PC-9 (cell line): Measurements from ENCODE around the gene NECAP2. TPM values are rescaled to one million over a fixed set of nuclear protein-coding genes. Genes with fewer than 3 reads are reported as not detected.

Source experiments
- BruUV-seq: library from RNA; stranded (reverse); fragments of 400-500 nt; replicated peaks from 2 replicates; lab custom pipeline; 2021; lab: Mats Ljungman, UMichigan
- CTCF ChIA-PET: fragments of 300-600 bp; sonication (Branson Sonifier 250); formaldehyde crosslinking; loops from one replicate; lab custom pipeline; 2022; ENCODE audit warnings: antibody characterized with exemption; lab: Charles Lee
- POLR2A ChIA-PET: fragments of 300-600 bp; sonication (Branson Sonifier 250); formaldehyde crosslinking; loops from one replicate; lab custom pipeline; 2022; ENCODE audit warnings: antibody characterized with exemption; ENCODE audit not compliant: unreplicated experiment; lab: Charles Lee
- DNase-seq, 2 experiments: peaks; one replicate each; pipeline versions ENCODE4 v3.0.0 to v3.0.0-alpha.2; 2015 to 2022; ENCODE audit warnings: mixed read lengths in 1 of 2
- H2AFZ ChIP-seq: fragments of 200-600 bp; sonication (generic); 2 replicates; pipeline ENCODE4 v1.8.1; 2017; ENCODE audit warnings: antibody characterized with exemption
- H3F3A ChIP-seq: fragments of 200-600 bp; sonication (generic); 2 replicates; pipeline ENCODE4 v1.8.1; 2017; ENCODE audit warnings: antibody characterized with exemption, mild to moderate bottlenecking, low read depth; ENCODE audit not compliant: insufficient read depth
- H3K27ac ChIP-seq: fragments of 200-600 bp; sonication (generic); 2 replicates; pipeline ENCODE4 v1.6.1; 2016; ENCODE audit warnings: mixed run types
- H3K27me3 ChIP-seq: fragments of 200-600 bp; sonication (generic); 2 replicates; pipeline ENCODE4 v1.6.1; 2016; ENCODE audit warnings: low read depth, mixed run types; ENCODE audit not compliant: insufficient read depth
- H3K36me3 ChIP-seq: fragments of 200-600 bp; sonication (generic); 2 replicates; pipeline ENCODE4 v1.6.1; 2016; ENCODE audit warnings: low read depth, mixed run types
- H3K4me1 ChIP-seq: fragments of 200-600 bp; sonication (generic); replicated peaks from 2 replicates; pipeline ENCODE4 v1.6.1; 2016; ENCODE audit warnings: mixed run types; ENCODE audit not compliant: insufficient read depth
- H3K4me2 ChIP-seq: fragments of 200-600 bp; sonication (generic); 2 replicates; pipeline ENCODE4 v1.6.1; 2017; ENCODE audit warnings: mixed run types
- H3K4me3 ChIP-seq: fragments of 200-600 bp; sonication (generic); 2 replicates; pipeline ENCODE4 v1.6.1; 2016; ENCODE audit warnings: mixed run types
- H3K79me2 ChIP-seq: fragments of 200-600 bp; sonication (generic); 2 replicates; pipeline ENCODE4 v1.6.1; 2017; ENCODE audit warnings: low read depth, mixed run types
- H3K9me2 ChIP-seq: fragments of 200-600 bp; sonication (generic); 2 replicates; pipeline ENCODE4 v1.8.1; 2017; ENCODE audit warnings: mild to moderate bottlenecking; ENCODE audit not compliant: insufficient read depth
- H3K9me3 ChIP-seq: fragments of 200-600 bp; sonication (generic); 2 replicates; pipeline ENCODE4 v1.8.1; 2016; ENCODE audit warnings: low read depth; ENCODE audit not compliant: insufficient read depth
- H4K20me1 ChIP-seq: fragments of 200-600 bp; sonication (generic); 2 replicates; pipeline ENCODE4 v1.8.1; 2017; ENCODE audit not compliant: insufficient read depth
- CTCF ChIP-seq: fragments of 200-600 bp; sonication (generic); conservative IDR thresholded peaks from 2 replicates; pipeline ENCODE4 v1.6.1; 2017; ENCODE audit warnings: mixed run types, antibody characterized with exemption, mild to moderate bottlenecking, moderate library complexity
- EZH2 ChIP-seq: fragments of 200-600 bp; sonication (generic); IDR thresholded peaks from 2 replicates; pipeline ENCODE4 v1.8.0; 2017; ENCODE audit warnings: antibody characterized with exemption, low read depth
- intact Hi-C: fragments of 100-400 bp; cut with micrococcal nuclease; formaldehyde crosslinking; loops from one replicate; pipeline ENCODE4 v1.10.0; 2022; ENCODE audit not compliant: unreplicated experiment
- total RNA-seq: library from RNA; stranded (reverse); gene quantifications from 2 replicates; pipeline ENCODE4 v1.2.3, GENCODE V29; 2021

Gene NECAP2
- total RNA-seq, 1 experiment from 2014 or later: 49.6 TPM

GRCh38 chr1:16462773-16463330 lies 22.3 kb downstream of the NECAP2 start:
- H3K27ac ChIP-seq: no peak overlapping the region
- POLR2A ChIA-PET: no interaction called here
- no TSS peak for BruUV-seq
- no peaks in the 10 kb centered on the region for H3K79me2 ChIP-seq
- H3K27me3 ChIP-seq: no peaks in the 10 kb centered on the region
- H3K9me3 ChIP-seq: no peaks in the 10 kb centered on the region
- H3F3A ChIP-seq: no peaks in the 10 kb centered on the region
- H2AFZ ChIP-seq: no peak overlapping the region
- no peaks in the 10 kb centered on the region for H3K36me3 ChIP-seq
- H3K9me2 ChIP-seq: no peaks in the 10 kb centered on the region
- TF ChIP-seq EZH2 (no peak), CTCF (no peak)
- intact Hi-C loops: no loop called here
- no peaks in the 10 kb centered on the region for H3K4me1 ChIP-seq
- DNase-seq: no peak
- H3K4me3 ChIP-seq: no peak overlapping the region
- no peak overlapping the region for H3K4me2 ChIP-seq
- no peaks in the 10 kb centered on the region for H4K20me1 ChIP-seq
- CTCF ChIA-PET: no interaction called here

DNA sequence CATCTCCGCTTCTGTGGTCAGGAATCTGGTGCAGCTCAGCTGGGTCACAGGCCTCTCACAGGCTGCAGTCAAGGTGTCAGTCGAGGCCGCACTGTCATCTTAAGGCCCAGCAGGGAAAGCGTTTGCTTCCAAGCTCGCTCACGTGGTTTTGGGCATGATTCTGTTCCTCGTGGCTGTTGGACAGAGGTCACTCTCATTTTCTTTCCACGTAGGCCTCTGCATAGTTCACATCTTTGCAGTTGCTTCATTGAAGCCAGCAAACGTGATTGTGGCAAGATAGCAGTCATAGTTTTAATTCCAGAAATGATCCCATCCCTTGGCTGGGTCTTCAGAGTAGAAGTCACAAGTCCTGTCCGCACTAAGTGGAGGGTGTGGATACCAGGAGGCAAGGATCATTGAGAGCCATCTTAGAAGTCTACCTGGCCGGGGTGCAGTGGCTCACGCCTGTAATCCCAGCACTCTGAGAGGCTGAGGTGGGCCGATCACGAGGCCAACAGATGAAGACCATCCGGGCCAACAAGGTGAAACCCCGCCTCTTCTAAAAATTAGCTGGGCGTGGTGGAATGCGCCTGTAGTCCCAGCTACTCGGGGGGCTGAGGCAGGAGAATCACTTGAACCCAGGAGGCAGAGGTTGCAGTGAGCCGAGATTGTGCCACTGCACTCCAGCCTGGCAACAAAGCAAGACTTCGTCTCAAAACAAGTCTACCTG lies 24.5 kb downstream of the NECAP2 start:
- H3F3A ChIP-seq: no peaks in the 10 kb centered on the region
- no peak overlapping the region for H3K4me3 ChIP-seq
- TF ChIP-seq CTCF: no peak
- no peak for TF ChIP-seq EZH2
- POLR2A ChIA-PET: no interaction called here
- DNase-seq: no peak
- no peaks in the 10 kb centered on the region for H3K27me3 ChIP-seq
- no peaks in the 10 kb centered on the region for H3K9me3 ChIP-seq
- no peaks in the 10 kb centered on the region for H3K79me2 ChIP-seq
- intact Hi-C loops: no loop called here
- H3K4me2 ChIP-seq: no peak overlapping the region
- no peaks in the 10 kb centered on the region for H3K9me2 ChIP-seq
- H3K4me1 ChIP-seq: no peaks in the 10 kb centered on the region
- no peaks in the 10 kb centered on the region for H4K20me1 ChIP-seq
- CTCF ChIA-PET: no interaction called here
- BruUV-seq: no TSS peak
- no peaks in the 10 kb centered on the region for H3K36me3 ChIP-seq
- H3K27ac ChIP-seq: no peak overlapping the region
- no peak overlapping the region for H2AFZ ChIP-seq

DNA sequence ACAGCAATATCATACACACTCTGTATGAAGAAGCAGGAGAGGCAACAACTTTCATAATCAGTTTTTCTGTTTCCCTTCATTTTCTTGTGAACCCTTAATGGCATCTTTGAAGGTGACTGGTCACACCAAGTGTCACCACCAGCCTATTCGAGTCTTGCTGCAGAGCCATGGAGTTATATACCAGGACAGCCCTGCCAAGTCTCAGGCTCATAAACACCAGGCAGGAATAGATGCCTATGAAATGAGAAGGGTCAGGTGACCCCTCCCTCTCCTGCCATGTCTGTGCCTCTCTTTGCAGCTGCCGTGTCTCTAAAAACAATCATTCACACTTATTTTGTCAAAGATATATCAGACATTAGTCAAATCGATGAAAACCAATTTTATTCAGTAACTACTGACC lies 28.0 kb downstream of the NECAP2 start:
- Histone ChIP-seq H3K36me3 (no peaks in the 10 kb centered on the region), H2AFZ (no peak overlapping the region), H3K9me2 (no peaks in the 10 kb centered on the region), H3K4me3 (no peak overlapping the region), H3K27me3 (no peaks in the 10 kb centered on the region), H4K20me1 (no peaks in the 10 kb centered on the region), H3K9me3 (no peaks in the 10 kb centered on the region), H3K4me1 (no peaks in the 10 kb centered on the region), H3K4me2 (no peak overlapping the region), H3K79me2 (no peaks in the 10 kb centered on the region), H3K27ac (no peak overlapping the region), H3F3A (no peaks in the 10 kb centered on the region)
- intact Hi-C loops: no loop called here
- ChIA-PET POLR2A (no interaction called here), CTCF (no interaction called here)
- no peak for TF ChIP-seq CTCF
- no peak for TF ChIP-seq EZH2
- no TSS peak for BruUV-seq
- no peak for DNase-seq
